Cardiac muscle cell (in vitro differentiated cells and primary cell): Measurements from ENCODE around the gene XPNPEP2. TPM values are rescaled to one million over a fixed set of nuclear protein-coding genes. Genes with fewer than 3 reads are reported as not detected.

Experiments
- DNase-seq, 2 donors: peaks; one replicate each; pipeline versions ENCODE4 v3.0.0 to v3.0.0-alpha.2; 2010 to 2017; ENCODE audit warnings: low read depth in 1 of 2, low spot score in 1 of 2
- H3K27ac ChIP-seq: fragments of 200-600 bp; sonication (generic); 2 replicates; pipeline ENCODE4 v1.5.1; 2016
- H3K27me3 ChIP-seq: fragments of 200-600 bp; sonication (generic); 2 replicates; pipeline ENCODE4 v1.6.0; 2016; ENCODE audit warnings: control low read depth
- H3K36me3 ChIP-seq: fragments of 200-600 bp; sonication (generic); 2 replicates; pipeline ENCODE4 v1.5.1; 2016; ENCODE audit warnings: control low read depth
- H3K4me1 ChIP-seq: fragments of 200-600 bp; sonication (generic); 2 replicates; pipeline ENCODE4 v1.8.1; 2017; ENCODE audit warnings: low read depth, mild to moderate bottlenecking, mixed run types
- H3K4me3 ChIP-seq: fragments of 200-600 bp; sonication (generic); 2 replicates; pipeline ENCODE4 v1.5.1; 2016; ENCODE audit warnings: mild to moderate bottlenecking
- H3K9me3 ChIP-seq: fragments of 200-600 bp; sonication (generic); 2 replicates; pipeline ENCODE4 v1.5.1; 2017; ENCODE audit warnings: low read depth, mild to moderate bottlenecking, control low read depth
- CTCF ChIP-seq: IDR thresholded peaks from 2 replicates; pipeline ENCODE4 v1.5.1; 2012; ENCODE audit warnings: low read depth, mild to moderate bottlenecking, low read length
- polyA plus RNA-seq: library from polyadenylated mRNA; unstranded; fragments of >200 nt; fragmentation: Nextera tagmentation; extraction: Ambion mirVana; gene quantifications from 2 replicates; pipeline ENCODE4 v1.2.1, GENCODE V29; 2016
- total RNA-seq: library from RNA; depleted of rRNA; stranded (reverse); fragments of >200 nt; gene quantifications from 2 replicates; pipeline ENCODE4 v1.2.3, GENCODE V29; 2016

XPNPEP2 gene
- total and polyA plus RNA-seq, 2 experiments from 2014 or later: not detected

- Histone ChIP-seq H3K27me3 (no peaks in the 10 kb centered on the region), H3K4me3 (no peak overlapping the region), H3K27ac (no peak overlapping the region), H3K4me1 (no peaks in the 10 kb centered on the region), H3K36me3 (no peaks in the 10 kb centered on the region), H3K9me3 (no peaks in the 10 kb centered on the region)
- TF ChIP-seq CTCF: no peak
- no peak for DNase-seq
Observed at GRCh38 chrX:129719268-129719667, 19.5 kb upstream of the XPNPEP2 start.

- H3K27ac ChIP-seq: no peak overlapping the region
- no peaks in the 10 kb centered on the region for H3K27me3 ChIP-seq
- H3K36me3 ChIP-seq: no peaks in the 10 kb centered on the region
- H3K4me3 ChIP-seq: no peak overlapping the region
- no peaks in the 10 kb centered on the region for H3K9me3 ChIP-seq
- peak in 1 of 2 donors; percentile 40 for DNase-seq
- no peaks in the 10 kb centered on the region for H3K4me1 ChIP-seq
- no peak for TF ChIP-seq CTCF
Observed at GRCh38 chrX:129719931-129720530, 18.7 kb upstream of the XPNPEP2 start.

- no peaks in the 10 kb centered on the region for H3K27me3 ChIP-seq
- no peak for TF ChIP-seq CTCF
Observed at GRCh38 chrX:129720741-129721140, 18.0 kb upstream of the XPNPEP2 start.

GRCh38 chrX:129721414-129721813, 17.4 kb upstream of the XPNPEP2 start:
- no peak for DNase-seq
- no peaks in the 10 kb centered on the region for H3K4me1 ChIP-seq
- TF ChIP-seq CTCF: no peak
- no peaks in the 10 kb centered on the region for H3K9me3 ChIP-seq
- no peak overlapping the region for H3K27ac ChIP-seq
- no peak overlapping the region for H3K4me3 ChIP-seq
- H3K36me3 ChIP-seq: no peaks in the 10 kb centered on the region
- no peaks in the 10 kb centered on the region for H3K27me3 ChIP-seq

More at GRCh38 chrX:129720741-129721140, 18.0 kb upstream of the XPNPEP2 start:
- DNase-seq: no peak
- H3K9me3 ChIP-seq: no peaks in the 10 kb centered on the region
- no peaks in the 10 kb centered on the region for H3K4me1 ChIP-seq
- no peak overlapping the region for H3K4me3 ChIP-seq
- no peaks in the 10 kb centered on the region for H3K36me3 ChIP-seq
- H3K27ac ChIP-seq: no peak overlapping the region

- Histone ChIP-seq H3K27ac (no peak overlapping the region), H3K4me1 (no peaks in the 10 kb centered on the region), H3K4me3 (no peak overlapping the region), H3K9me3 (no peaks in the 10 kb centered on the region), H3K36me3 (no peaks in the 10 kb centered on the region), H3K27me3 (no peaks in the 10 kb centered on the region)
- DNase-seq: no peak
- TF ChIP-seq CTCF: no peak
Observed at GRCh38 chrX:129721870-129722269, 16.9 kb upstream of the XPNPEP2 start.

GRCh38 chrX:129723511-129723910, 15.3 kb upstream of the XPNPEP2 start:
- Histone ChIP-seq H3K4me3 (no peak overlapping the region), H3K9me3 (no peaks in the 10 kb centered on the region), H3K27me3 (no peaks in the 10 kb centered on the region), H3K4me1 (no peaks in the 10 kb centered on the region), H3K36me3 (no peaks in the 10 kb centered on the region), H3K27ac (no peak overlapping the region)
- DNase-seq: no peak
- no peak for TF ChIP-seq CTCF
